Activated CD4-positive, alpha-beta T cell treated with anti-CD3 and anti-CD28 coated beads, Interleukin-2, amount 10 ng/mL, durations not matched to agents 7 days and 5 days (primary cell): Measurements from ENCODE around the gene KRTAP9-6. TPM values are rescaled to one million over a fixed set of nuclear protein-coding genes. Genes with fewer than 3 reads are reported as not detected.

Experiments used
- CTCF ChIA-PET: fragments of 350-600 bp; sonication (Branson Sonifier 250); formaldehyde crosslinking; loops from one replicate; lab custom pipeline; 2021; ENCODE audit warnings: antibody characterized with exemption; lab: Charles Lee
- POLR2A ChIA-PET: fragments of 350-600 bp; sonication (Branson Sonifier 250); formaldehyde crosslinking; loops from one replicate; lab custom pipeline; 2021; ENCODE audit warnings: antibody characterized with exemption; lab: Charles Lee
- DNase-seq: peaks from one replicate; pipeline ENCODE4 v3.0.0-alpha.2; 2020
- H3K27ac Mint-ChIP-seq: one replicate; pipeline ENCODE4 v1.8.0; 2021; ENCODE audit warnings: mild to moderate bottlenecking, moderate library complexity, mixed read lengths
- H3K27me3 Mint-ChIP-seq: one replicate; pipeline ENCODE4 v1.8.0; 2021; ENCODE audit warnings: mixed read lengths
- H3K36me3 Mint-ChIP-seq: one replicate; pipeline ENCODE4 v1.8.0; 2021; ENCODE audit warnings: low read depth, mixed read lengths
- H3K4me1 Mint-ChIP-seq: one replicate; pipeline ENCODE4 v1.8.0; 2021; ENCODE audit warnings: mixed read lengths
- H3K4me3 Mint-ChIP-seq: one replicate; pipeline ENCODE4 v1.8.0; 2021; ENCODE audit warnings: mild to moderate bottlenecking, moderate library complexity, mixed read lengths
- H3K9me3 Mint-ChIP-seq: one replicate; pipeline ENCODE4 v1.8.0; 2021; ENCODE audit warnings: mixed read lengths
- total RNA-seq, 2 experiments: library from RNA; stranded (reverse); gene quantifications; one replicate each; pipeline ENCODE4 v1.2.3, GENCODE V29; 2021

KRTAP9-6 gene
- total RNA-seq, 2 experiments from 2014 or later: not detected

DNA sequence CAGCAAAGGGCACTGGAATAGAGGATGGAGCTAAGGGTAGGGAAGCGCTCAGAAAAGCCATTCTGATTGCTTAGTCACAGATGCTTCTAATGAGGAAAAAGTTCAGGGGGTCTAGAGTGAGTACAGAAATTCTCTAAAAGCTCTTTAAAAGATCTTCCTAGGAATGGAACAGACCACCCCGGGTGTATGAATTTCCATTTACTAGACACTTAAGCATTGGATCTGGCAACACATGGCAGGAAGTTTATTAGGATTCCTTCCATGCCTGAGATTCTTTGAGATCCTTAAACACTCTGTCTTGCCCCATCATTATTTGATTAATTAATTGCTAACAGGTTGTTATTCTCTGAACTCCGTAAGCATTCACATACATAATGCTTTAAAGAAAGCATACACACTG lies 18.9 kb downstream of the KRTAP9-6 start:
- no peak for DNase-seq
- Mint-ChIP-seq H3K36me3 (no peaks in the 10 kb centered on the region), H3K27ac (no peak overlapping the region), H3K27me3 (peaks cover 2% of the 10 kb centered on the region), H3K9me3 (no peaks in the 10 kb centered on the region), H3K4me1 (peaks cover 6% of the 10 kb centered on the region), H3K4me3 (no peak overlapping the region)
- ChIA-PET POLR2A (no interaction called here), CTCF (interaction anchor here (0.6 kb wide), 1 partner anchor 46 kb away, joined by 4 read pairs; no protein-coding TSS in a partner anchor)

DNA sequence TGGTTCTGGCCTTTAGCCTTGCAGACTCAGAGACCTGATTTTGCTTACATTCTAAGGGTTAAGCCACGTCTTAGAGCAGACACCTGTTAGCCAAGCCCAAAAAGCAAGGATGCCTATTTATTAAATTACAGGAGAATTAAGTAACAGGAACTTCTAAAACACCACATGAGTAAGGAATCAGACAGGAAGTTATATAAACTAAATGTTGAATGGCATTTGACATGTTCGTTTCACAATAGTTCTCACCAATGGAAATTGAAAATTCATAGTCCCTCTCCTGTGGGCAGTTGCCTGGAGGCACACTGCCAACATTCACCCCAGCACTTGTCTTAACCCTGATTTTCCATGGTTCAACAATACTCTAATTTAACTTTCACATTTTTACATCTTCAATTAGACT lies 19.4 kb downstream of the KRTAP9-6 start:
- Mint-ChIP-seq H3K36me3 (no peaks in the 10 kb centered on the region), H3K27ac (no peak overlapping the region), H3K9me3 (no peaks in the 10 kb centered on the region), H3K4me1 (peaks cover 6% of the 10 kb centered on the region), H3K4me3 (no peak overlapping the region), H3K27me3 (peaks cover 2% of the 10 kb centered on the region)
- DNase-seq: no peak
- POLR2A ChIA-PET: no interaction called here
- CTCF ChIA-PET: interaction anchor here (0.6 kb wide), 1 partner anchor 46 kb away, joined by 4 read pairs; no protein-coding TSS in a partner anchor

DNA sequence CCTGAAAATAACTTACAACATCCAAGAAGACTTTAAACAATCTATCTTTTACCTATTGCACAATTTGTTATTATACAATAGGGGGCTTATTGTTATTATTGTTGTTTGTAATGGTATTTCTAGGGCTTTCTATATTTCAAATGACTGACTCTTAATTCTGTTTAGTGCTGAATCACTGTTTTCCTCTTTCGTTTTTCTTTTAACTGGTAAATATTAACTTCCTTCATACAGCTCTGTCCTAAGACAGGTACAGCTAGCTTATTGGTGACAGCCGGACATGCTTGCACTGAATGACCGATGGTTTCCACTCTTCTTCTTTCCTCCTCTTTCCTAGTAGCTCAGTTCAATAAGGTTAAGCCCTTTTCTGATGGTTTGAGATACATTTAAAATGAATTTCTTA lies 21.9 kb downstream of the KRTAP9-6 start:
- H3K9me3 Mint-ChIP-seq: no peaks in the 10 kb centered on the region
- H3K4me3 Mint-ChIP-seq: no peak overlapping the region
- H3K4me1 Mint-ChIP-seq: peaks cover 6% of the 10 kb centered on the region
- ChIA-PET POLR2A (no interaction called here), CTCF (interaction anchor here (1.6 kb wide), 1 partner anchor 21 kb away, joined by 3 read pairs; no protein-coding TSS in a partner anchor)
- no peaks in the 10 kb centered on the region for H3K36me3 Mint-ChIP-seq
- no peak for DNase-seq
- H3K27ac Mint-ChIP-seq: no peak overlapping the region
- H3K27me3 Mint-ChIP-seq: peaks cover 2% of the 10 kb centered on the region

DNA sequence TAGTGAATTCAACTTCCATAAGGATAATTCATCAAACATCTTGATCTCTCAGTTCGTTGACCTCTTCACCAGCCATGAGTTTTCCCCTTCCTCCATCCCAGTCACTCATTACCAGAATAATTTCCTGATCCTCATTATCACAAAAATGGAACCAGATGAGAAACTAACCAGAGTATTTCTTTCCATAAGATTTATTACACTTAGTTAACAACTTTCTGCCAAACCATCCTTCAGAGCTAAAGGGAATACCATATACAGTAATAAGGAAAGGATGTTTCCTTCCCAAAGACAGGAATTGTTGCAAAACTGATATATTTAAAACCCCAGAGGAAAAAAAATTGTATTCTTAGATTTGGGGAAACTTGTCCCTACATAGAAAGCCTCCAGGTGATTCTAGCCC lies 28.8 kb downstream of the KRTAP9-6 start:
- Mint-ChIP-seq H3K27me3 (peaks cover 8% of the 10 kb centered on the region), H3K4me1 (no peaks in the 10 kb centered on the region), H3K4me3 (no peak overlapping the region), H3K36me3 (no peaks in the 10 kb centered on the region), H3K27ac (no peak overlapping the region), H3K9me3 (no peaks in the 10 kb centered on the region)
- ChIA-PET CTCF (no interaction called here), POLR2A (no interaction called here)
- no peak for DNase-seq

DNA sequence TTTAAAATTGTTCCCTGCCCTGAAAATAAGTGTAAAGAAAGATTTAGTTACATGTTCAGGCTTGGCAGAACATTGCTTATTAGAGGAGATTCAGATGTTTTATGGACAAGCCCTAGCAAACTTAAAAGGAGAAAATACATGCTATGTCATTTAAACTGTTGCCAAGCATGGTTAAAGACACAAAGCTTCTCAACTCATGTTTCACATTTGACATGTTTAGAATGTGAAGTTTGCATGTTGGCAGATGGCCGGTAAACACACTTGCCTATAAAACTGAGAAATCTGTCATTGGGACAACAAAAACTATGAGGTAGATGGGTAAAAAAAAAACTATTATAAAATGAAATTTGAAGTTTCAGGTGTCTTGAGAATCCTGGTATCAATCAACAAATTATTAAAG lies 31.7 kb downstream of the KRTAP9-6 start:
- H3K9me3 Mint-ChIP-seq: peaks cover 7% of the 10 kb centered on the region
- peaks cover 7% of the 10 kb centered on the region for H3K4me1 Mint-ChIP-seq
- no peak overlapping the region for H3K4me3 Mint-ChIP-seq
- POLR2A ChIA-PET: no interaction called here
- peaks cover 3% of the 10 kb centered on the region for H3K36me3 Mint-ChIP-seq
- H3K27me3 Mint-ChIP-seq: peaks cover 8% of the 10 kb centered on the region
- no peak overlapping the region for H3K27ac Mint-ChIP-seq
- CTCF ChIA-PET: no interaction called here
- no peak for DNase-seq

DNA sequence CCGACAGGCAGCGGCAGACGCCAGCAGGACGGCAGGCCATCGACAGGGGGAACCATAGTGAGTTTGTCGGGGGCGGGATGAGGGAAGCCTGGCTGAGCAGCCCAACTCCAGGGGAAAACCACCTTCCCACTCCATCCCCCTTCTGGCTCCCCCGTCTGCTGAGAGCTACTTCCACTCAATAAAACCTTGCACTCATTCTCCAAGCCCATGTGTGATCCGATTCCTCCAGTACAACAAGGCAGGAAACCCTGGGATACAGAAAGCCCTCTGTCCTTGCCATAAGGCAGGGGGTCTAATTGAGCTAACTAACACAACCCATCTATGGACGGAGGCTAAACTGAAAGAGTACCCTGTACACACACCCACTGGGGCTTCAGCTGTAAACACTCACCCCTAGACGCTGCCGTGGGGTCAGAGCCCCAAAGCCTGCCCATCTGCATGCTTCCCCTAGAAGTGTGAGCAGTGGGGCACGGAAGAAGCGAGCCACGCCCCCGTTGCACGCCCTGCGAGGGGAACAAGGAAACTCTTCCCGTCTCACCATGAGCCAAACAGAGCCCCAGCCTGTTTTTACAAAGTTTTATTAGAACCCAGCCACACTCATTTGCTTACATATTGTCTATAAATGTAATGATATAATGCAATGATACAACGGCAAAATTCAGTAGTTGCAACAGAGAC lies 33.4 kb downstream of the KRTAP9-6 start:
- POLR2A ChIA-PET: no interaction called here

DNA sequence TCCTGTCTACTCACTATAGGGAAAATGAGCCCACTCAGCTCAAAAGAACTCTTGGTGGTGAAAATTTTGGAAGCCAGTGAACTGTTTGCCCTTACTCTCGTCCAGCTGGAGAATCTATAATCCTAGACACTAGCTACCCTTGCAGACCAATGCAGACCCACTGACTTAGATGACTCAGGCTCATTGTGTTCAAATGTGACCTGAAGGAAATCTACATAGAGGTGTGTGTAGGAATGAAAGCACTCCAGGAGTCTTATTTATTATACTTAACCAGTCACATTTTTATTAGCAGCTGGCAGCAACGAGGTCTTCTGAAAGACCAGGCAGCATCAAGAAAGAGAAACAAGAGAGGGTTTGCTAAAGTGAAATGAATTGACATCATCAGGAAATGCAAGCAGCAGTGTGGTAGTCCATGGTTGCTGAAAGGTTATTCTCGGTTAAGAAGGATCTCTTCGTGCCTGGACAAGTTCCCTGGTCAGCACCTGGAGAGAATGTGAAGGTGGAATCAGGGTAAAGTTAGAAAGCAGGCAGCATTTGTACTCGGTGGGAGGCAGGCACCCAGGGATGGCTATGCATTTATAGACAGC lies 36.1 kb downstream of the KRTAP9-6 start:
- CTCF ChIA-PET: interaction anchor here (0.6 to 1.2 kb wide), 3 partner anchors 10 to 896 kb away, joined by 3 read pairs; no protein-coding TSS in a partner anchor
- POLR2A ChIA-PET: no interaction called here

More for the DNA sequence above, 33.4 kb downstream of the KRTAP9-6 start:
- H3K4me1 Mint-ChIP-seq: peaks cover 8% of the 10 kb centered on the region
- peaks cover 3% of the 10 kb centered on the region for H3K36me3 Mint-ChIP-seq
- DNase-seq: no peak
- CTCF ChIA-PET: no interaction called here
- no peak overlapping the region for H3K4me3 Mint-ChIP-seq
- no peak overlapping the region for H3K27ac Mint-ChIP-seq
- H3K9me3 Mint-ChIP-seq: peaks cover 7% of the 10 kb centered on the region
- peaks cover 8% of the 10 kb centered on the region for H3K27me3 Mint-ChIP-seq

DNA sequence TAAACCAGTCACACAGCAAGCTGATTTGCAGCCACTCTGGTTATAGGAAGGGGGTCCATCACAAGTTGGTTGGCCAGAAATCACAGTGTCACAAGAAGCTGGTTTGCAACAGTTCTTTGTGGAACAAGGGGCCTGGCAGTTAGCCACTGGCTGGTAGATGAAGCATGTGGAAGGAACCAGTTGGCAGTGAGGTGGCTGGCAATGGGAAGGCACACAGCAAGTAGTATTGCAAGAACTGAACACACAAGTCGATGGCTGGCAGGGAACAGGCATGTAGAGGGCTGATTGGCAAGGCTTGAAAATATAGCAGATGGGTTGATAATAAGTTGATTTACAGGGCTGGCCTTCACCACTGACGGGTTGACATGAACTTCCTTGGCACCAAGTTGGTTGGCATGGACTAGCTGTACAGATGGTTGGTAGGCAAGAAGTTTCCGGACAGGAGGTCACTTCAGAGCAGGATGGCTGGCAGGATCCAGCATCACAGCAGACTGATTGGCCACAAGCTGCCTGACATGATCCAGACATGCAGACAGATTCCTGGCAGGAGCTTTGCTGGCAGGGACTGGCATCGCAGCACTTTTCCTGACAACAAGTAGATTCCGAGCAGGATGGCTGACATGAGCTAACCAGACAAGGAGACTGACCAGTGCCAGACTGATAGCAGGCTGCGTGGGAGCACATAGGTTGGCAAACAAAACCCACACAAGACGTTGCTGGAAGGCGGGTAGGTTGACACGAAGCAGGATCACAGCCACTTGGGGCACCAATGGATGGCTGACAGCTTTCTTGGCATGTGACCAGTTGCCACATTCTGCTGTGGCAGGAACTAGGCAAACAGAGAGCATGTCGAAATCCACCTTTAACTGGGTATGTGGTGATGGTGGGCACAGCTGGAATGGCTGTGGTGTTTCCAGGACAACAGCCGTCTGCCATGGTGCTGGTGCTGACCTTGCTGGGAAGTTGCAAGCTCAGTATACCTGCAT lies 37.0 kb downstream of the KRTAP9-6 start, which contains the start of gene KRTAP29-1:
Gene KRTAP29-1 (minus strand): TSS at position 936 of the 986 bp plus-strand sequence. CDS start 0 bp downstream, at position 936.
- Mint-ChIP-seq H3K9me3 (peaks cover 7% of the 10 kb centered on the region), H3K27me3 (no peaks in the 10 kb centered on the region), H3K4me3 (no peak within 1 kb of the TSS), H3K36me3 (peaks cover 3% of the 10 kb centered on the region), H3K27ac (peak within 1 kb of the TSS; percentile 44), H3K4me1 (peaks cover 16% of the 10 kb centered on the region)
- DNase-seq: no peak
- CTCF ChIA-PET: interaction anchor here (1.2 to 1.7 kb wide), 4 partner anchors 9 to 360 kb away, joined by 3 read pairs; no protein-coding TSS in a partner anchor
- POLR2A ChIA-PET: no interaction called here

More for the DNA sequence above, 36.1 kb downstream of the KRTAP9-6 start:
- Mint-ChIP-seq H3K9me3 (peaks cover 7% of the 10 kb centered on the region), H3K4me1 (peaks cover 8% of the 10 kb centered on the region), H3K4me3 (no peak overlapping the region), H3K36me3 (peaks cover 3% of the 10 kb centered on the region), H3K27ac (no peak overlapping the region), H3K27me3 (peaks cover 3% of the 10 kb centered on the region)
- no peak for DNase-seq

DNA sequence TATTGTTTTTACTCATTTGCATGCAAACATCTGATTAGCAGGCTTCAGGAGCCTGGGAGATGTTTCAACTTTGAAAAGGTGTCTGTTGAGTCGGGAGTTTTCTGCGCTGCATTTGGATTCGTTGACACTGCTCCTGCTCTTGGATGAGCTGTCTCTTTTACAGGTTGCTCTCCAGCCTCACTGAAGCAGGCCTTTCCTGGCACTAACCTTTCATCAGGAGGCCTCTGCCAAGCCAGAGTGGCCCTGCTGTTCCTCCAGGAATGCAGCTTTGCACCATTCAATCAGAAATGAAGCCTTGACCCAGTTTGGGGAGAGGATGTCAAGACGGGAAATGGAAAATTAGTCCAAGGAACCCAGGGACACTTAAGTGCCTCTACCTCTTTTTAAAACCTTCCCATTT lies 37.8 kb downstream of the KRTAP9-6 start:
- CTCF ChIA-PET: interaction anchor here (1.3 to 1.7 kb wide), 3 partner anchors 8 to 360 kb away, joined by 3 read pairs; no protein-coding TSS in a partner anchor
- Mint-ChIP-seq H3K27ac (no peak overlapping the region), H3K4me3 (no peak overlapping the region), H3K9me3 (peaks cover 7% of the 10 kb centered on the region), H3K4me1 (peaks cover 24% of the 10 kb centered on the region), H3K27me3 (no peaks in the 10 kb centered on the region), H3K36me3 (peaks cover 3% of the 10 kb centered on the region)
- POLR2A ChIA-PET: no interaction called here
- no peak for DNase-seq

DNA sequence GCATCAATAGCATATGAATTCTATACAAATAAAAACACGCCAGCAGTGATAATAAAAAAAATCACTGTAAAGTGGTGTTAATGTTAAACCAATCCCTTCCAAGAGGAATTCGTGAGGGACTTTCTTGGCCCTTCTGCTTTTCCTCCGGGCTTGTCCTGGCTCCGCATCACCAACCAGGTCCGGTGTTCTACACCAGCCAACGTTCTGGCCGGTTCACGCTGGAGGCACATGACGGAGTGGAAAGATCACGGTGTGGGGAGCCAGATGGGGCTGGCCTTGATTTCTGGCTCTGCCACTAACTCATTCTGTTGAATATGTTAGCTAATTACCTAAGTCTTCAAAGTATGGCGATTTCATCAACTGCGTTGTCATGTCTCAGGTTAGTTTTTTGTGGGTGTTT lies 38.9 kb downstream of the KRTAP9-6 start:
- Mint-ChIP-seq H3K4me1 (peaks cover 35% of the 10 kb centered on the region), H3K36me3 (peaks cover 3% of the 10 kb centered on the region), H3K4me3 (no peak overlapping the region), H3K9me3 (peaks cover 7% of the 10 kb centered on the region), H3K27ac (no peak overlapping the region), H3K27me3 (no peaks in the 10 kb centered on the region)
- DNase-seq: no peak
- ChIA-PET POLR2A (no interaction called here), CTCF (interaction anchor here (0.7 kb wide), 1 partner anchor 363 kb away, joined by 3 read pairs; no protein-coding TSS in a partner anchor)

DNA sequence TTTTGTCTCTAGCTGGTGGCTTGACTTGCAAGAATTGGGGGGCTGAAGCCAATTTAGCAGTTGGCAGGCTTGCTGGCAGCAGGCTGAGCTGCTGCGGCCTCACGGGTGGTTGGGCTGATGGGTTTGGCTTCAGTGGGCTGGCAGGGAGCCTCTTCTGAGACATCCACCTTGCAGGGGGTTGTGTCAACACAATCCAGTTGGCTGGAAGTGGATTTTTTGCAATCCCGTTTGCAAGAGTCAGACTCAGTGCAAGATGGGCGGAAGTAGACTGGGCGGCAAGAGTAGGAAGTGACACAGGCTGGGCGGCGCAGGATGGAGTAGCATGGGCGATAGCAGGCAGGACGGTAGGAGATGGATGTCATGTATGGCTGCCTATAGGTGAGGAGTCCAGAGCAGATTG lies 42.5 kb downstream of the KRTAP9-6 start:
- CTCF ChIA-PET: interaction anchor here (1.2 to 1.4 kb wide), 4 partner anchors 9 to 355 kb away, joined by 3 to 4 read pairs (median 4); no protein-coding TSS in a partner anchor
- Mint-ChIP-seq H3K4me3 (no peak overlapping the region), H3K9me3 (peaks cover 6% of the 10 kb centered on the region), H3K27ac (peak overlapping the region; percentile 97), H3K36me3 (peaks cover 4% of the 10 kb centered on the region), H3K4me1 (peaks cover 53% of the 10 kb centered on the region), H3K27me3 (peaks cover 4% of the 10 kb centered on the region)
- DNase-seq: no peak
- POLR2A ChIA-PET: no interaction called here
